Cardiac fibroblast (primary cell): Measurements from ENCODE around the gene CDK15.

Experiments
- DNase-seq, 2 donors: peaks; one replicate each; pipeline versions ENCODE4 v3.0.0 to v3.0.0-alpha.2; 2010; ENCODE audit warnings: low read depth in 2 of 2
- H3K4me3 ChIP-seq, 2 donors: replicated peaks in 1 of 2; 1 replicate in 1 of 2; 2 replicates in 1 of 2; pipeline ENCODE4 v1.5.1; 2011; ENCODE audit warnings: low read depth in 2 of 2, low read length in 2 of 2, mild to moderate bottlenecking in 2 of 2, moderate library complexity in 1 of 2
- CTCF ChIP-seq: IDR thresholded peaks from one replicate; pipeline ENCODE4 v1.5.1; 2011; ENCODE audit warnings: low read depth, mild to moderate bottlenecking, low read length, inconsistent platforms

CDK15 gene

GRCh38 chr2:201880579-201880978, 74.2 kb downstream of the CDK15 start:
- H3K4me3 ChIP-seq = no peak overlapping the region
- TF ChIP-seq CTCF = no peak
- no peak for DNase-seq

GRCh38 chr2:201880993-201881611, 74.8 kb downstream of the CDK15 start:
- TF ChIP-seq CTCF = no peak
- peak in 1 of 2 donors; percentile 34 for DNase-seq
- H3K4me3 ChIP-seq = no peak overlapping the region

- DNase-seq = no peak
- H3K4me3 ChIP-seq = no peak overlapping the region
- TF ChIP-seq CTCF = no peak
Observed at GRCh38 chr2:201881741-201882140, 75.4 kb downstream of the CDK15 start.

GRCh38 chr2:201882353-201883090, 76.2 kb downstream of the CDK15 start:
- DNase-seq = peak; percentile 33 to 43
- no peak for TF ChIP-seq CTCF
- no peak overlapping the region for H3K4me3 ChIP-seq

GRCh38 chr2:201883606-201884369, 77.5 kb downstream of the CDK15 start:
- no peak for DNase-seq
- no peak for TF ChIP-seq CTCF
- no peak overlapping the region for H3K4me3 ChIP-seq

- TF ChIP-seq CTCF = no peak
- peak in 1 of 2 donors; percentile 64 for DNase-seq
- H3K4me3 ChIP-seq = no peak overlapping the region
Observed at GRCh38 chr2:201886504-201886903, 80.2 kb downstream of the CDK15 start.
